Endothelial cell of hepatic sinusoid (primary cell): ENCODE data around the gene NRXN3.

Experiments
- in situ Hi-C: cut with HindIII; loops from 2 replicates; pipeline ENCODE4 v1.10.0; 2017; ENCODE audit warnings: low sequenced_read_pairs

NRXN3 gene

DNA sequence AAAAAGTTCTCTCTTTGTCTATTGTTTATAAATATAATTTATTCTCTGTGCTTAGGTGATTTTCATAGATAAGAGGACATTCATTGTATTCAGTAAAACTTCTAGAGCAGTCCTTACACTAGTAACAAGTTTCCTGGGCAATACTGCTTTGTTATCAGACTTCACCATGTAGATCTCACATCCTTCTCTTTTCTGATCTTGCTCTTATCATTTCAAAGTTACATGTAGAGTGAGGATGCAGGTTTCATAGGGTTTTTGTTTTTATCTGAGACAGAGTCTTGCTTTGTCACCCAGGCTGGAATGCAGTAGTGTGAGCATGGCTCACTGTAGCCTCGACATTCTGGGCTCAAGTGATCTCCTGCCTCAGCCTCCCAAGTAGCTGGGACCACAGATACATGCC lies 1251.6 kb downstream of the NRXN3 start:
- in situ Hi-C loops = no loop called here

DNA sequence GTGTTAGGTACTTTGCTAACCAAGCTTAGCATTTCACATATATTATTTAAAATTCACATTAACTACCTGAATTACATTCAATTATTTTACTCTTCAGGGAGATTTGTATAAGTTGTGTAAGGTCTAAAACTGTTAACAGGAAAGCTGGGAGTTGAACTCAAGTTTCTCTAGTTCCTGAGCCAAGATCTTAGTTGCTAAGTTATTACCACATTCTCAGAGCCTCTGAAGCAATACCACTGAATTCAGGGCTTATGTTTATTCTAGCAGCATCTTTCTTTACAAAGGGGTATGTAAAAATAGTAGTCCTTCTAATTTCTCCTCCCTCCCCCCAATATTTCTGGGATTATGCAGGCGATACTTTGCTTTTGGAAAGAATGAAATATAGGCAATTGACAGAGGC lies 1254.3 kb downstream of the NRXN3 start:
- in situ Hi-C loops = no loop called here

- in situ Hi-C loops = no loop called here
Measured at GRCh38 chr14:79426103-79426755, 1256.1 kb downstream of the NRXN3 start.

DNA sequence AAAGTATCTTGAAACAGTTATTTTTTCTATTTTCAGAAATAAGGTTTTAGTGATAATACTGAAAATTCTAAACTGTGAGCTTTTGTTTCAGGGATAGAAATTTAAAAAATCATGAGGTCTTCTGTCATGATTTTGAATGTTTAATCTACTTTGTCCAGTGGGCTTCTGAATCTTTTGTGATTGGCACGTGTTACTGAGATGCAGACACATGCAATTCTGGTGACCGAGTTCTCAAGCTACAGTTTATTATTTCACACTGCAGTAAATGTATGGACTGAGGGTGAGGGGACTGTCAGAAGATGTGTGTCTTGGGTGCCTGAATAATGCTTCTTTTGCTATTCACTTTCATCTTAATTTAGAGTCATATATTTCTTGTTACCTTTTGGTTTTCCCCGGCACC lies 1262.5 kb downstream of the NRXN3 start:
- in situ Hi-C loops = loop anchor here (5.0 kb wide), 2 partner anchors 60 to 80 kb away; no protein-coding TSS in a partner anchor

GRCh38 chr14:79436335-79436734 lies 1266.2 kb downstream of the NRXN3 start:
- in situ Hi-C loops = no loop called here

DNA sequence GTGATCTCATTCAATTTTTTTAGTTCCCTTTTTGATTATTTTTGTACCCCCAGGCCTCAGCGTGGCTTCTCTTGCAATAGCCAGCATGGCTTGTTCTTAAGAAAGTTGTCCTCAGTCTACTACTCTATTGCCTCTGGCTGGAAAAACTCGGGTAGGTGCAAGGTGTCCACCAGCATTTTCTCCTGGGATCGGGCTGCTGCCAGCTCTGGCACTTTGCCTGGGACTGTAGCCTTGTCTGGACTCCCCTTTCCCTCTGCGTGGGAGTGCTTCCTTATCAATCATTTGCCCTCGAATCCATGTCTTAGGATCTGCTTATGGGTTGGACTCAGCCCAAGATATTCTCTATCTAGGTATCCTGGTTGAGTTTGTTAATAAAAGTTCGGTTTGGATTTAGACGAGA lies 1267.8 kb downstream of the NRXN3 start:
- in situ Hi-C loops = no loop called here

GRCh38 chr14:79438696-79439342 lies 1268.6 kb downstream of the NRXN3 start:
- in situ Hi-C loops = no loop called here

DNA sequence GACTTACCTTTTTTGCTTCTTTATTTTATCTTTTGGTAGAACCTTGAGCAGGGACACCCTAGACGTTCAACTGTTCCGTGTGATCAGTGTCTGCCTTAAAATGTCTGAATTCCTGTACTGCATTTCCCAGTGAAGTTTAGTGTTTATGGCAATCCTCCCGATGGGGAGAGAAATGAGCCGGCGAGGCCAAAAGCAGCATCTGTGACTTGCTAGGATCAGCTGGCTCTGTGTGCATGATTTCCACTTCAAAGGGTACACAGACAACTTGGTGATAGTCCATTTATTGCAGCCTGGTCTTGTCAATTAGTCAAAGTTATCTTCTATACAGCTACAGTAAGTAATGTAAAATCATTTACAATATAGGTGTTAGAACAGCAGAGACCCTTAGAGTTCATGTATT lies 1272.6 kb downstream of the NRXN3 start:
- in situ Hi-C loops = no loop called here

GRCh38 chr14:79443602-79444001 lies 1273.4 kb downstream of the NRXN3 start:
- in situ Hi-C loops = no loop called here

DNA sequence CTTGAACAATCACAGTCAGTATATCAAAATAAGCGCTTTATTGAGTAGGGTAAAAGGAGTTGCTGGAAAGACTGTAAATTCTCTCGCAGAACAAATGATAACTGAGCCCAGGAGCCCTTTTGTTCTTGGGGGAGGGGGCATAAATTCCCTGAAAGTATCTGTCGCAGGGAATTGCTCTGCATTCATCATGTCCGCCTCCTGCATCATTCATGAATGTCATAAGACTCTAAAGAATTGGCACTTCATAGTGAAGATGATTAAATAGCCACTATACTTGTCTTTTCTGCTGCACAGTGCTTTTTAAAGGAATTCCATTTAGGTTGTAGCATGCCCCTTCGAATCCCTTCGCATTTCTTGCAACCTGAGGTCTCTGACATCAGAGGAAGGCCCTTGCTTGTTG lies 1278.8 kb downstream of the NRXN3 start:
- in situ Hi-C loops = no loop called here

GRCh38 chr14:79451601-79452000 lies 1281.4 kb downstream of the NRXN3 start:
- in situ Hi-C loops = no loop called here

DNA sequence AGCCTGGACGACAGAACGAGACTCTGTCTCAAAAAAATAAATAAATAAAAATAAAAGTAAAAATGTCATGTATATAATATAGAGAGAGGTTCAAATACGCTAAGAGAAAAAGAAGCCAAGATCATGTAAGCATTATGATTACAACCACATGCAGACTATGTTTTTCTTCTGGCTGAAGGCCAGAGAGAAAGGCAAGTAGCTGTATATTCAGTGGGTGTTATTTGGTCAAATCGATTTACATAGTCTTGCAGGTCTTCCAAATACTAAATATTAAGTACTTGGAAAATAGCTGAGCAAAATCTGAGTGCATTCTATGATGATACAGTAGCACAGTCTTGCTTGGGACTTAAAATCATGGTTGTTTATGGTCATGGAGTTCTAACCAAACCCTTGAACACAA lies 1283.1 kb downstream of the NRXN3 start:
- in situ Hi-C loops = no loop called here

DNA sequence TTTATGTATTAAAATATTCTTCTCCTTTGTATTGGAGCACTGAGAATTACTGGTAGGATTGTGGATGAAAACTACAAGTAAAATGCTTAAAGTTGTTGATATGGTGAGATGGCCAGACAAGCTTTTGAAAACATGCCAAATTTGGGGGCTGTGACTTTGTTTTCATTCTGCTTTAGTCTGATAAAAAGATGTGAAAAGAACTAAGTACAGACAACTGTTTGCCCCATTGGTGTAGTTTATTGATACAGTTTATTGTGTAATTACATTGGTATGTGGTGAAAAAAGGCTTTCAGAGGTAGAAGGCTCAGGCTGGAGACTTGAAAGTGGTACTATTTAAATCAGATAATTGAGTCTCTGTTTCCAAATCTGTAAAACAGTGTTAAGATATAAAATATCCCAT lies 1294.3 kb downstream of the NRXN3 start:
- in situ Hi-C loops = no loop called here

DNA sequence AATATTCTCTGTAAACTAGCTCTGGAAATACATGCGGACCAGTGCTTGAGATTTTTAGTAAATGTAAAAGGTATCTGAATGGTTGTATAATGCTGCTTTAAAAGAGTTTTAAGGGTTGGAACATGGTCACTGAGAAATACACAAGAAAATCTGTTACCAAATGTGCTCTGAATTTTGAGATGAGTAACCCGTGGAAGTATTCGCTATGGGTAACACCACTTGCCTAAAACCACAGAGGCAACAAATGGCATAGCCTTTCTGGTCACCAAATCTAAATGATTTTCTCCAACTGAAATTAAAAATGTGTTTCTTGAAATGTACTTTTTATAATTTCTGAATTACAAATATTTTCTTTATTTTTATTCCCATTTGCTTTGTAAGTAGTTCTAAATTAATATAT lies 1295.5 kb downstream of the NRXN3 start:
- in situ Hi-C loops = no loop called here

GRCh38 chr14:79466938-79467527 lies 1296.9 kb downstream of the NRXN3 start:
- in situ Hi-C loops = no loop called here

DNA sequence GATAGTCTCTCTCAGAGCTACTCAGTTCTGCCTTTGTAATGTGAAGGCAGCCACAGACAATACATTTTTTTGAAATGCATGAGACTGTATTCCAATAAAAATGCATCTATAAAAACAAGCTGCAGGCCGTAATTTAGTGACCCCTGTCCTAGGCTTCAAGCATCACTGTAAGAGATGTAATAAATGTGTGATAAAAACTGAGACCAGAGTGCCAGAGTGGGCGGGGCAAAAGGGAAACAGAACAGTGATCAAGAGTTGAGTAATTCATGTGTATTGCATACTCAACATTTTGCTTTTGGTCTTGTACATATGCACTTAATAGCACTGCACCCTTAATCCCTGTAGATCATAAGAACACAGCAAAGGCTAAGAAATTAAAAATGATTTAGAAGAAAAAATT lies 1297.7 kb downstream of the NRXN3 start:
- in situ Hi-C loops = no loop called here

DNA sequence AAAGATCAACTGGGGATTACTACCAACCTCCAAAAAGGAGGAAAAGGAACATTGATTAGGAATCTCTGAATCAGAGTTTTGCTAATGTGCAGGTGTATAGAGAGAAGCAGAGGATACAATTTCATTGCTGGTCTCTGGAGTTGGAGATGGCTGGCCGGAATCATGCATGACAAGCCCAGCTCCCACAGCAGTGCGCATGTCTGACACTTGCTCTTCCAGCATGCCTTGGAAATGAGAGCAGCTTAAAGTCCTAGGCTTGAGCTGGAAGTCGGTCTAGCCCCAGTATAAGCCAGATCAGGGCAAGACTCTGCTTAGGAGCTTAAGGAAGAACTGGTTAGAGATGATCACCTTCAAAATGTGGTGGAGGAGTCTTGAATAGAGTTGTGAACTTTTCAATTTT lies 1298.3 kb downstream of the NRXN3 start:
- in situ Hi-C loops = no loop called here

DNA sequence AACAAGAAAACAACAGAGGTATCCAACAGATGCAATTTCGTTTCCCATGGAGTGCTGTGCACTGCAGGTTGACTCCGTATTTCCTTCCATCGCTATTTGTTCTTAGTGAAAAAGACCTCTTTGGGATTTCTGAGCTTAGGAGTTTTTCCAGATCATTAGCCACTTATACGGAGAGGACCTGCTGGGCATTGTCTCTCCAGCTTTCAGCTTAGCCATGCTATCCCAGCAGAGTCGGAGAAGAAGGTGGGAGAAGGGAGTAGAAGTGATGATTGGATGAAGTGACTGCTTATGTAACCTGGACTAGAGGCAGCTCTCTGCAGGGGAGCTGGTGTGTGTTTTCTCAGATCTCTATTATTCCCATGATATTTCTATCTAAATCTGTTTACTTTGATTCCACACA lies 1303.5 kb downstream of the NRXN3 start:
- in situ Hi-C loops = no loop called here

GRCh38 chr14:79475887-79476532 lies 1305.8 kb downstream of the NRXN3 start:
- in situ Hi-C loops = no loop called here

- in situ Hi-C loops = no loop called here
Measured at GRCh38 chr14:79476552-79476951, 1306.4 kb downstream of the NRXN3 start.

GRCh38 chr14:79480212-79480611 lies 1310.0 kb downstream of the NRXN3 start:
- in situ Hi-C loops = no loop called here

- in situ Hi-C loops = no loop called here
Measured at GRCh38 chr14:79482825-79483224, 1312.7 kb downstream of the NRXN3 start.
